HEK293 (cell line): ENCODE data around the gene NOS1AP.

Experiments
- CTCF ChIP-seq: fragments of 450-650 bp; formaldehyde crosslinking; IDR thresholded peaks from 2 replicates; pipeline ENCODE4 v1.5.1; 2016; ENCODE audit warnings: missing biosample characterization, missing genetic modification characterization
- MZF1 ChIP-seq: fragments of 450-650 bp; formaldehyde crosslinking; IDR thresholded peaks from 2 replicates; pipeline ENCODE4 v1.5.1; 2017; ENCODE audit warnings: missing biosample characterization, missing genetic modification characterization, borderline replicate concordance
- SP3 ChIP-seq: fragments of 450-650 bp; formaldehyde crosslinking; IDR thresholded peaks from 2 replicates; pipeline ENCODE4 v1.5.1; 2016; ENCODE audit warnings: missing biosample characterization, missing genetic modification characterization
- ZNF146 ChIP-seq: fragments of 450-650 bp; formaldehyde crosslinking; IDR thresholded peaks from 2 replicates; pipeline ENCODE4 v1.5.1; 2016; ENCODE audit warnings: missing biosample characterization, missing genetic modification characterization
- ZNF23 ChIP-seq: fragments of 450-650 bp; formaldehyde crosslinking; IDR thresholded peaks from 2 replicates; pipeline ENCODE4 v1.5.1; 2016; ENCODE audit warnings: missing biosample characterization, missing genetic modification characterization, borderline replicate concordance
- ZNF404 ChIP-seq: fragments of 450-650 bp; formaldehyde crosslinking; IDR thresholded peaks from 2 replicates; pipeline ENCODE4 v1.5.1; 2017; ENCODE audit warnings: missing biosample characterization, missing genetic modification characterization
- ZNF426 ChIP-seq: fragments of 450-650 bp; formaldehyde crosslinking; IDR thresholded peaks from 2 replicates; pipeline ENCODE4 v1.5.1; 2017; ENCODE audit warnings: missing biosample characterization, missing genetic modification characterization, mild to moderate bottlenecking, inconsistent platforms, moderate library complexity
- ZNF629 ChIP-seq: fragments of 450-650 bp; formaldehyde crosslinking; IDR thresholded peaks from 2 replicates; pipeline ENCODE4 v1.5.1; 2017; ENCODE audit warnings: missing biosample characterization, missing genetic modification characterization

- no peak for TF ChIP-seq CTCF (tag by site-specific recombination)
- no peak for TF ChIP-seq ZNF146 (tag by site-specific recombination)
- no peak for TF ChIP-seq ZNF404 (tag by site-specific recombination)
- no peak for TF ChIP-seq ZNF426 (tag by site-specific recombination)
- TF ChIP-seq ZNF629: no peak
- no peak for TF ChIP-seq ZNF23 (tag by site-specific recombination)
- TF ChIP-seq SP3: no peak
- no peak for TF ChIP-seq MZF1 (tag by site-specific recombination)
Observed at GRCh38 chr1:162158624-162159271, 89.3 kb downstream of the NOS1AP start.
